ENCODE measurements around the gene TRAPPC2L. TPM values are rescaled to one million over a fixed set of nuclear protein-coding genes. Genes with fewer than 3 reads are reported as not detected.
"Not testable (repeated sequence)": the region's sequence is repeated elsewhere in the genome, so short reads cannot be mapped to it uniquely, and the experiment has no call there.

The TRAPPC2L gene
- total RNA-seq, 1 donor from 2014 or later, result 30.4 TPM

GRCh38 chr16:88893127-88893968, 36.4 kb downstream of the TRAPPC2L start:
- DNase-seq, result no peak

- DNase-seq, result not testable (repeated sequence)
Measured at GRCh38 chr16:88894266-88894665, 37.3 kb downstream of the TRAPPC2L start.

- no peak for DNase-seq
Measured at GRCh38 chr16:88894681-88895300, 37.9 kb downstream of the TRAPPC2L start.

- no peak for DNase-seq
Measured at GRCh38 chr16:88895335-88895734, 38.4 kb downstream of the TRAPPC2L start.

GRCh38 chr16:88896238-88897070, 39.5 kb downstream of the TRAPPC2L start:
- DNase-seq, result no peak

GRCh38 chr16:88897696-88898425, 40.9 kb downstream of the TRAPPC2L start:
- DNase-seq, result no peak

GRCh38 chr16:88899901-88900661, 43.2 kb downstream of the TRAPPC2L start:
- DNase-seq, result no peak

GRCh38 chr16:88900662-88901052, 43.7 kb downstream of the TRAPPC2L start:
- no peak for DNase-seq

GRCh38 chr16:88901718-88902337, 44.9 kb downstream of the TRAPPC2L start:
- no peak for DNase-seq

GRCh38 chr16:88902744-88903143, 45.8 kb downstream of the TRAPPC2L start:
- no peak for DNase-seq

- DNase-seq, result no peak
Measured at GRCh38 chr16:88903267-88903666, 46.3 kb downstream of the TRAPPC2L start.

- DNase-seq, result no peak
Measured at GRCh38 chr16:88904676-88905365, 47.9 kb downstream of the TRAPPC2L start.

- no peak for DNase-seq
Measured at GRCh38 chr16:88905563-88905962, 48.6 kb downstream of the TRAPPC2L start.

- DNase-seq, result no peak
Measured at GRCh38 chr16:88906020-88906419, 49.1 kb downstream of the TRAPPC2L start.

- DNase-seq, result no peak
Measured at GRCh38 chr16:88906535-88907105, 49.7 kb downstream of the TRAPPC2L start.

GRCh38 chr16:88907768-88908167, 50.8 kb downstream of the TRAPPC2L start:
- DNase-seq, result no peak

- no peak for DNase-seq
Measured at GRCh38 chr16:88908307-88908706, 51.4 kb downstream of the TRAPPC2L start.

GRCh38 chr16:88909431-88910210, 52.7 kb downstream of the TRAPPC2L start:
- DNase-seq, result no peak

All from occipital lobe (tissue), 2 donors.